ENCODE results near the gene GAS2.

DNA sequence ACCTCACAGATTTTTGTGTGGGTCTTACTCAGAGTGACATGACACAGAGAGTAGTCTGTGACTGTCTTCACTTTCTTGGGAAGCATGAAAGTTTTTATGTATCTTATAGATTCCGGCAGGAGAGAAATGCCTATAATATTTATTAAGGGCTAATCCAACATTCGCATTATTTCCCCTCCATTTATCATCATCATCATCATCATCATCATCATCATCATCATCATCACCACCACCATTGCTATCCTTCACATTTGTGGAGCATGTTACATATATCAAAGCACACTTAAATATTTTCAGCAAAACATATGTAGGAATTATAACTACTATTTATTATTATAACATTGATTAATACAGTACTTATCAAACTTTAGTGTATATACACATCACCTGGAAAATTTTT lies 66.2 kb downstream of the GAS2 start:
- TF ChIP-seq, protein P1, sequence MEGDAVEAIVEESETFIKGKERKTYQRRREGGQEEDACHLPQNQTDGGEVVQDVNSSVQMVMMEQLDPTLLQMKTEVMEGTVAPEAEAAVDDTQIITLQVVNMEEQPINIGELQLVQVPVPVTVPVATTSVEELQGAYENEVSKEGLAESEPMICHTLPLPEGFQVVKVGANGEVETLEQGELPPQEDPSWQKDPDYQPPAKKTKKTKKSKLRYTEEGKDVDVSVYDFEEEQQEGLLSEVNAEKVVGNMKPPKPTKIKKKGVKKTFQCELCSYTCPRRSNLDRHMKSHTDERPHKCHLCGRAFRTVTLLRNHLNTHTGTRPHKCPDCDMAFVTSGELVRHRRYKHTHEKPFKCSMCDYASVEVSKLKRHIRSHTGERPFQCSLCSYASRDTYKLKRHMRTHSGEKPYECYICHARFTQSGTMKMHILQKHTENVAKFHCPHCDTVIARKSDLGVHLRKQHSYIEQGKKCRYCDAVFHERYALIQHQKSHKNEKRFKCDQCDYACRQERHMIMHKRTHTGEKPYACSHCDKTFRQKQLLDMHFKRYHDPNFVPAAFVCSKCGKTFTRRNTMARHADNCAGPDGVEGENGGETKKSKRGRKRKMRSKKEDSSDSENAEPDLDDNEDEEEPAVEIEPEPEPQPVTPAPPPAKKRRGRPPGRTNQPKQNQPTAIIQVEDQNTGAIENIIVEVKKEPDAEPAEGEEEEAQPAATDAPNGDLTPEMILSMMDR (IDR thresholded peaks at IDR 0.05): no peak
- TF ChIP-seq POLR2A (IDR thresholded peaks at IDR 0.05): no peak
